ENCODE results near the gene CMTM6.

CMTM6 gene

DNA sequence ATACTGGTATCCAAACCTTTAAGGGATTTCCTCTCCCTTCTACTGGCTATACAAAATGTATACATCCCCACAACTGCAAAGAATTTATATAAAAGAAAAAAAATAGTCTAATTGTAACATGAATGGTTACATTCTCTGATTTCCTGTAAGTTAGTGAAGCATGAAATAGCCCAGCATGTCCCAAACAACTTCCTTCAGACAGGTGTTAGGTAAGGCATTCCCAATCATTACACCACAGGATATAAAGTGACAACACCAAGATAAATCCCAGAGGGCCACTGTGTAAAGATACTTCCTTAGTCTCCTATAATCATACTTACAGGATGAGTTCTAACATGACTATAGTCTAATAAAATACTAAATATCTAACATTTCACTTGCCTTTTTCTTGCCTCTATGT, 7.6 kb downstream of the CMTM6 start:
- TF ChIP-seq EZH2phosphoT487 (IDR thresholded peaks at IDR 0.05; ENCODE audit: borderline replicate concordance, low read length): no peak
- TF ChIP-seq, protein P1, sequence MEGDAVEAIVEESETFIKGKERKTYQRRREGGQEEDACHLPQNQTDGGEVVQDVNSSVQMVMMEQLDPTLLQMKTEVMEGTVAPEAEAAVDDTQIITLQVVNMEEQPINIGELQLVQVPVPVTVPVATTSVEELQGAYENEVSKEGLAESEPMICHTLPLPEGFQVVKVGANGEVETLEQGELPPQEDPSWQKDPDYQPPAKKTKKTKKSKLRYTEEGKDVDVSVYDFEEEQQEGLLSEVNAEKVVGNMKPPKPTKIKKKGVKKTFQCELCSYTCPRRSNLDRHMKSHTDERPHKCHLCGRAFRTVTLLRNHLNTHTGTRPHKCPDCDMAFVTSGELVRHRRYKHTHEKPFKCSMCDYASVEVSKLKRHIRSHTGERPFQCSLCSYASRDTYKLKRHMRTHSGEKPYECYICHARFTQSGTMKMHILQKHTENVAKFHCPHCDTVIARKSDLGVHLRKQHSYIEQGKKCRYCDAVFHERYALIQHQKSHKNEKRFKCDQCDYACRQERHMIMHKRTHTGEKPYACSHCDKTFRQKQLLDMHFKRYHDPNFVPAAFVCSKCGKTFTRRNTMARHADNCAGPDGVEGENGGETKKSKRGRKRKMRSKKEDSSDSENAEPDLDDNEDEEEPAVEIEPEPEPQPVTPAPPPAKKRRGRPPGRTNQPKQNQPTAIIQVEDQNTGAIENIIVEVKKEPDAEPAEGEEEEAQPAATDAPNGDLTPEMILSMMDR (IDR thresholded peaks at IDR 0.05; ENCODE audit: low read depth, low read length, poor library complexity, severe bottlenecking): no peak
- Histone ChIP-seq H3K27ac (ENCODE audit: low read depth, low read length) (no peak overlapping the region), H4K20me1 (ENCODE audit: control insufficient read depth, insufficient read depth, low read depth, low read length) (peaks cover 4% of the 10 kb centered on the region; the same call in 1 of the 2 replicates), H3F3A (ENCODE audit: control insufficient read depth, insufficient read depth) (peaks cover 6% of the 10 kb centered on the region; the same call in 1 of the 2 replicates), H3K27me3 (ENCODE audit: control insufficient read depth, low read length) (no peaks in the 10 kb centered on the region), H3K9me2 (replicated peaks; ENCODE audit: control insufficient read depth, low read length) (no peaks in the 10 kb centered on the region), H3K4me2 (ENCODE audit: low read length) (peak overlapping the region; percentile 32; the same call in 1 of the 2 replicates), H3K4me3 (ENCODE audit: low read length) (no peak overlapping the region), H3K79me2 (ENCODE audit: control insufficient read depth, low read length) (peaks cover 61% of the 10 kb centered on the region), H3K4me1 (ENCODE audit: control insufficient read depth, low read length) (peaks cover 38% of the 10 kb centered on the region), H3K36me3 (ENCODE audit: control insufficient read depth, low read length) (peaks cover 15% of the 10 kb centered on the region), H3K9me3 (ENCODE audit: control insufficient read depth, insufficient read depth, low read length) (no peaks in the 10 kb centered on the region)

DNA sequence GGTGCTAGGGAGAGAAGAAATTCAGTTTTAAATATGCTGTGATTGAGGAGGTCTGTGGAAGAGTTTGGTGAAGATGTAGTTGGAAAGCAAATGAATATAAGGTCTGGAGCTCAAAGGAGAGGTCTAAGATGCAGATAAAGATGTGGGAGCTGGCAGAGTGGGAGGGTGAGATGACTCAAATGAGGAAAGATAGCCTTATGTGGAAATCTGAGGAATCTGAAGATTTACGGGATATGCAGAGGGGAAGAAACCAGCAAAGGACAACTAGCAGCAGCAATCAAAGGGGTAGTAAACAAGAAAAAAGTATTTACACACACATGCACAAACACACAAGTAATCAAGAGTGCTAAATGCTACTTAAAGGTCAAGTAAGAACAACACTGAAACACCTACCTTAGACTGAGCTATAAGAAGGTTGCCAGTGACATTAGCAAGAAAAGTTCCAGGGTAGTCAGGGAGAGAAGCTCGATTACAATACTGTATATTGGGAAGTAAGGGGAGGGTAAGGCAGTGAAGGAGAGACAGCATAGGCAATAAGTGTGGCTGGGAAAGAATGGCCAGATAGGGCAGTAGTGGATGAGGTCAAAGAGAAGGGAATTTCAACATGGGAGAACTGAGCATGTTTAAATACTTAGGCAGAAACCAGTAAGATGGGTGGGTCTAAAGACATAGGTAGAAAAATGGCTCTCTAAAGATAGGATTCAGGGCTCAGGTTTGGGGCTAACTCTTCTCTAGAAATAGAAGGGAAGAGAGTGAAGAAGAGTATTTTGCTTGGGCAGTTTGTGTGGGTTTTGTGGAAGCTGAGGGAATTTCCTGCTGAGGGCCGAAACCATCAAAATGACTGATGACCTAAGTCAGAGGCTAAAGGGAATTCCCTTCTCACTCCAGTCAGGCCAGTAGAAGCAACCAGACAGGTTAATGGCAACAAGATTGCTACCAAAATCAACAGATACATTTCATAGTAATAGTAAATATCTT, 8.9 kb downstream of the CMTM6 start:
- Histone ChIP-seq H3K4me2 (ENCODE audit: low read length) (no peak overlapping the region), H4K20me1 (ENCODE audit: control insufficient read depth, insufficient read depth, low read depth, low read length) (peaks cover 4% of the 10 kb centered on the region; the same call in 1 of the 2 replicates), H3K36me3 (ENCODE audit: control insufficient read depth, low read length) (peaks cover 17% of the 10 kb centered on the region), H3K9me2 (replicated peaks; ENCODE audit: control insufficient read depth, low read length) (no peaks in the 10 kb centered on the region), H3K79me2 (ENCODE audit: control insufficient read depth, low read length) (peaks cover 49% of the 10 kb centered on the region), H3K4me1 (ENCODE audit: control insufficient read depth, low read length) (peaks cover 24% of the 10 kb centered on the region), H3K27ac (ENCODE audit: low read depth, low read length) (no peak overlapping the region), H3F3A (ENCODE audit: control insufficient read depth, insufficient read depth) (no peaks in the 10 kb centered on the region), H3K4me3 (ENCODE audit: low read length) (no peak overlapping the region), H3K27me3 (ENCODE audit: control insufficient read depth, low read length) (no peaks in the 10 kb centered on the region), H3K9me3 (ENCODE audit: control insufficient read depth, insufficient read depth, low read length) (no peaks in the 10 kb centered on the region)
- TF ChIP-seq, protein P1 (IDR thresholded peaks at IDR 0.05; ENCODE audit: low read depth, low read length, poor library complexity, severe bottlenecking): no peak
- TF ChIP-seq EZH2phosphoT487 (IDR thresholded peaks at IDR 0.05; ENCODE audit: borderline replicate concordance, low read length): no peak

DNA sequence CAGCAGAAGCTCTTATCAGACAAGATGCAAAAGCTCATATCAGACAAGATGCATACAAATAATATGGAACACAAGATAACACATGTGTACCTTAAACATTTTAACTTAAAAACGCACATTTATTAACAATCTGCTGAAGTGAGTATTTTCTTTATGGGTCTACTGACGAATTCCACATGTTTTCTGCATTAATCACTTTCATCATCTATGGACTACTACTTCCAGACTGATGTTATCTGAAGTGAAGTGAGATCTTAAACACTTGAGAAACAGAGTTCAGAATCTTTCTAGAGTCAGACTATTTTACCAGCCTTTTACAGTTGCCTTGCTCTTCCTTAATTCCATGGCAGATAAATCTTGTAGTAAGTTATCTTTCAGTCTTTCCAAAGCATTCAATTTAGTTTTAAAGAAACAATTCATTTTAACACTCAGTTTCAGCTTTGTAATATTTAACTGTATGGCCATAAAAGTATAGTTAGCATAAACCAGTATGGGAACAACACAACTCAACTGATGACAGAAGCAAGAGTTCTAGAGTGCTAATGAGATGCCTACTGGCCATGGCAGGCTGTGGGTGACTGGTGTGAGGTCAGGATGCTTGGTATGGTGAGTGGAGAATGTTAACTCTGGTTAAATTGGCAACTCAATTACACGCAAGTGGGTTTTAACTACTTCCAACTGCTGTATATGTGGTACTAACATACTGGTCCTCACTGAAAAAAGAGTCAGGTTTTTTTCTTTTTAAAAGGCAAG, 9.8 kb downstream of the CMTM6 start:
- H3K4me3 ChIP-seq (ENCODE audit: low read length): no peak overlapping the region
- peaks cover 16% of the 10 kb centered on the region for H3K4me1 ChIP-seq (ENCODE audit: control insufficient read depth, low read length)
- no peaks in the 10 kb centered on the region for H3K9me2 ChIP-seq (replicated peaks; ENCODE audit: control insufficient read depth, low read length)
- H3K79me2 ChIP-seq (ENCODE audit: control insufficient read depth, low read length): peaks cover 46% of the 10 kb centered on the region
- no peaks in the 10 kb centered on the region for H3F3A ChIP-seq (ENCODE audit: control insufficient read depth, insufficient read depth)
- no peak for TF ChIP-seq EZH2phosphoT487 (IDR thresholded peaks at IDR 0.05; ENCODE audit: borderline replicate concordance, low read length)
- TF ChIP-seq, protein P1 (IDR thresholded peaks at IDR 0.05; ENCODE audit: low read depth, low read length, poor library complexity, severe bottlenecking): no peak
- H4K20me1 ChIP-seq (ENCODE audit: control insufficient read depth, insufficient read depth, low read depth, low read length): peaks cover 4% of the 10 kb centered on the region; the same call in 1 of the 2 replicates
- H3K27me3 ChIP-seq (ENCODE audit: control insufficient read depth, low read length): no peaks in the 10 kb centered on the region
- H3K4me2 ChIP-seq (ENCODE audit: low read length): no peak overlapping the region
- H3K27ac ChIP-seq (ENCODE audit: low read depth, low read length): no peak overlapping the region
- H3K36me3 ChIP-seq (ENCODE audit: control insufficient read depth, low read length): peaks cover 22% of the 10 kb centered on the region
- H3K9me3 ChIP-seq (ENCODE audit: control insufficient read depth, insufficient read depth, low read length): no peaks in the 10 kb centered on the region

Measured in DOHH2 (cell line).